ENCODE measurements around the gene COL24A1. TPM values are rescaled to one million over a fixed set of nuclear protein-coding genes. Genes with fewer than 3 reads are reported as not detected.

Gene COL24A1
- total and polyA plus RNA-seq, 2 donors (not counting 3 experiments of a cell fraction or from before 2014, with no cell fraction given), result 0.03 TPM; not detected in 1

- Histone ChIP-seq H3K36me3 (ENCODE audit: control insufficient read depth in 2 of 2, extremely low read depth in 1 of 2, insufficient read depth in 2 of 2, low read length in 2 of 2) (no peaks in the 10 kb centered on the region), H4K20me1 (replicated peaks; ENCODE audit: control insufficient read depth, extremely low read depth, insufficient read depth, low read length) (peaks cover 2% of the 10 kb centered on the region), H2AFZ (ENCODE audit: low read depth, low read length) (no peak overlapping the region), H3K4me1 (ENCODE audit: control insufficient read depth, extremely low read depth, insufficient read depth, low read length) (no peaks in the 10 kb centered on the region), H3K79me2 (ENCODE audit: control insufficient read depth, insufficient read depth, low read length) (no peaks in the 10 kb centered on the region), H3K9ac (replicated peaks; ENCODE audit: extremely low read depth, insufficient read depth, low read length) (no peak overlapping the region), H3K27me3 (ENCODE audit: control insufficient read depth in 2 of 2, insufficient read depth in 2 of 2, low read length in 2 of 2) (peaks cover 1 to 30% of the 10 kb centered on the region in 2 experiments), H3K9me1 (replicated peaks; ENCODE audit: control insufficient read depth, extremely low read depth, insufficient read depth, low read length) (no peaks in the 10 kb centered on the region), H3K9me3 (replicated peaks; ENCODE audit: control insufficient read depth, insufficient read depth, low read length) (no peaks in the 10 kb centered on the region), H3K4me3 (replicated peaks in 1 of 3; ENCODE audit: insufficient read depth in 1 of 3, low read depth in 1 of 3, low read length in 3 of 3) (no peak overlapping the region), H3K27ac (ENCODE audit: insufficient read depth, low read depth, low read length) (no peak overlapping the region), H3K4me2 (ENCODE audit: insufficient read depth, low read length) (no peak overlapping the region)
- ChIA-PET POLR2A (no interaction called here), CTCF (interaction anchor here (0.6 to 3.6 kb wide), 18 partner anchors 8 to 967 kb away, joined by 3 to 13 read pairs (median 3); no protein-coding TSS in a partner anchor)
- FAIRE-seq, result no peak
- TF ChIP-seq MAX (IDR thresholded peaks at IDR 0.05; ENCODE audit: insufficient read depth, insufficient read length) (no peak), CTCF (IDR thresholded peaks at IDR 0.05; ENCODE audit: extremely low read depth in 1 of 2, insufficient read depth in 1 of 2, low read depth in 1 of 2, low read length in 2 of 2) (peak in 1 of 2 donors; percentile 24)
- dilution Hi-C loops (cut with MboI; ENCODE audit: extremely low pct_ligation_motif_present, low sequenced_read_pairs), result no loop called here
- BruUV-seq (replicated peaks), result no TSS peak
- DNase-seq (ENCODE audit: low read depth, low spot score), result peak; percentile 9
- intact Hi-C loops (cut with micrococcal nuclease), result loop anchor here (10.0 kb wide), 1 partner anchor 607 kb away; no protein-coding TSS in a partner anchor
Observed at GRCh38 chr1:85911742-85912141, 244.8 kb downstream of the COL24A1 start.

GRCh38 chr1:85900921-85901320 lies 255.7 kb downstream of the COL24A1 start:
- Histone ChIP-seq H3K27ac (ENCODE audit: insufficient read depth, low read depth, low read length) (no peak overlapping the region), H3K4me1 (ENCODE audit: control insufficient read depth, extremely low read depth, insufficient read depth, low read length) (no peaks in the 10 kb centered on the region), H3K27me3 (ENCODE audit: control insufficient read depth in 2 of 2, insufficient read depth in 2 of 2, low read length in 2 of 2) (peaks cover 9 to 22% of the 10 kb centered on the region in 2 experiments), H3K9me1 (replicated peaks; ENCODE audit: control insufficient read depth, extremely low read depth, insufficient read depth, low read length) (no peaks in the 10 kb centered on the region), H3K9ac (replicated peaks; ENCODE audit: extremely low read depth, insufficient read depth, low read length) (no peak overlapping the region), H2AFZ (ENCODE audit: low read depth, low read length) (no peak overlapping the region), H3K36me3 (ENCODE audit: control insufficient read depth in 2 of 2, extremely low read depth in 1 of 2, insufficient read depth in 2 of 2, low read length in 2 of 2) (no peaks in the 10 kb centered on the region), H3K79me2 (ENCODE audit: control insufficient read depth, insufficient read depth, low read length) (no peaks in the 10 kb centered on the region), H3K9me3 (replicated peaks; ENCODE audit: control insufficient read depth, insufficient read depth, low read length) (no peaks in the 10 kb centered on the region), H3K4me2 (ENCODE audit: insufficient read depth, low read length) (no peak overlapping the region), H3K4me3 (replicated peaks in 1 of 3; ENCODE audit: insufficient read depth in 1 of 3, low read depth in 1 of 3, low read length in 3 of 3) (no peak overlapping the region), H4K20me1 (replicated peaks; ENCODE audit: control insufficient read depth, extremely low read depth, insufficient read depth, low read length) (no peaks in the 10 kb centered on the region)
- TF ChIP-seq FOS (IDR thresholded peaks at IDR 0.05; ENCODE audit: borderline replicate concordance, insufficient read depth, low read length) (no peak), POLR2A (IDR thresholded peaks at IDR 0.05; ENCODE audit: low read depth, low read length) (no peak), POLR2AphosphoS5 (IDR thresholded peaks at IDR 0.05; ENCODE audit: insufficient read depth, low read depth, low read length) (no peak), GATA2 (IDR thresholded peaks at IDR 0.05; ENCODE audit: insufficient read depth, insufficient read length, low read depth, low read length) (no peak), MAX (IDR thresholded peaks at IDR 0.05; ENCODE audit: insufficient read depth, insufficient read length) (no peak), CTCF (IDR thresholded peaks at IDR 0.05; ENCODE audit: extremely low read depth in 1 of 2, insufficient read depth in 1 of 2, low read depth in 1 of 2, low read length in 2 of 2) (no peak), MYC (IDR thresholded peaks at IDR 0.05; ENCODE audit: low read depth, low read length) (no peak), JUN (IDR thresholded peaks at IDR 0.05; ENCODE audit: borderline replicate concordance, insufficient read depth, insufficient read length, low read depth) (no peak), EZH2 (IDR thresholded peaks at IDR 0.05; ENCODE audit: borderline replicate concordance, low read depth, low read length, severe bottlenecking) (no peak)
- no peak for DNase-seq (ENCODE audit: low read depth, low spot score)
- BruUV-seq (replicated peaks), result no TSS peak
- intact Hi-C loops (cut with micrococcal nuclease), result no loop called here
- ChIA-PET CTCF (interaction anchor here (0.6 to 1.1 kb wide), 3 partner anchors 10 to 117 kb away, joined by 3 read pairs; no protein-coding TSS in a partner anchor), POLR2A (no interaction called here)
- dilution Hi-C loops (cut with MboI; ENCODE audit: extremely low pct_ligation_motif_present, low sequenced_read_pairs), result no loop called here
- FAIRE-seq, result no peak

All from endothelial cell of umbilical vein (primary cell).